ENCODE results near the gene EDRF1.
A peak's percentile ranks its signal among the peaks of the same experiment; 100 is the strongest.
"Not testable (repeated sequence)": the region's sequence is repeated elsewhere in the genome, so short reads cannot be mapped to it uniquely, and the experiment has no call there.

Gene EDRF1

GRCh38 chr10:125711110-125711750 is 8.3 kb upstream of the EDRF1 start:
- H3K56ac ChIP-seq (ENCODE audit: low read length): no peak overlapping the region
- no peaks in the 10 kb centered on the region for H3K79me1 ChIP-seq (ENCODE audit: low read length)
- no peak overlapping the region for H3K27ac ChIP-seq (ENCODE audit: low read depth, low read length)
- no peak overlapping the region for H2BK120ac ChIP-seq (ENCODE audit: low read depth, low read length)
- no peaks in the 10 kb centered on the region for H3K36me3 ChIP-seq (ENCODE audit: control insufficient read depth, insufficient read depth, low read length)
- no peak overlapping the region for H3K4me2 ChIP-seq (ENCODE audit: low read length)
- H2AK5ac ChIP-seq (ENCODE audit: low read length): no peak overlapping the region
- H4K8ac ChIP-seq (ENCODE audit: low read depth, low read length): no peak overlapping the region
- no peak overlapping the region for H3K9ac ChIP-seq (ENCODE audit: low read length)
- H3K79me2 ChIP-seq (ENCODE audit: control insufficient read depth, insufficient read depth, low read length): no peaks in the 10 kb centered on the region
- no peak overlapping the region for H2BK5ac ChIP-seq (ENCODE audit: low read length)
- no CpG with 5 or more reads among the region's 3 CpGs for WGBS (ENCODE audit: extremely low coverage, insufficient coverage, low lambda C conversion rate)
- no peak overlapping the region for H3K18ac ChIP-seq (ENCODE audit: low read length)
- no peaks in the 10 kb centered on the region for H3K27me3 ChIP-seq (ENCODE audit: insufficient read depth, low read length, poor library complexity)
- no peak overlapping the region for H3K4ac ChIP-seq (ENCODE audit: low read depth, low read length)
- H3K23ac ChIP-seq (ENCODE audit: low read length): no peak overlapping the region
- H4K5ac ChIP-seq (ENCODE audit: low read length): no peak overlapping the region
- H2BK15ac ChIP-seq (replicated peaks; ENCODE audit: low read depth): no peak overlapping the region
- DNase-seq: peak; percentile 7
- H3K4me1 ChIP-seq (ENCODE audit: control insufficient read depth, low read depth, low read length): no peaks in the 10 kb centered on the region
- H3K4me3 ChIP-seq (ENCODE audit: low read length): no peak overlapping the region

- not testable (repeated sequence) for H4K8ac ChIP-seq (ENCODE audit: low read depth, low read length); H3K79me2 ChIP-seq (ENCODE audit: control insufficient read depth, insufficient read depth, low read length); H3K9ac ChIP-seq (ENCODE audit: low read length); H3K23ac ChIP-seq (ENCODE audit: low read length); H3K36me3 ChIP-seq (ENCODE audit: control insufficient read depth, insufficient read depth, low read length); H3K4me2 ChIP-seq (ENCODE audit: low read length); H3K4ac ChIP-seq (ENCODE audit: low read depth, low read length); H4K5ac ChIP-seq (ENCODE audit: low read length); DNase-seq; H2BK5ac ChIP-seq (ENCODE audit: low read length); H3K4me3 ChIP-seq (ENCODE audit: low read length); H3K27me3 ChIP-seq (ENCODE audit: insufficient read depth, low read length, poor library complexity); H3K27ac ChIP-seq (ENCODE audit: low read depth, low read length); H3K18ac ChIP-seq (ENCODE audit: low read length); H2BK15ac ChIP-seq (replicated peaks; ENCODE audit: low read depth); H3K56ac ChIP-seq (ENCODE audit: low read length); H3K79me1 ChIP-seq (ENCODE audit: low read length); H3K4me1 ChIP-seq (ENCODE audit: control insufficient read depth, low read depth, low read length); H2BK120ac ChIP-seq (ENCODE audit: low read depth, low read length); H2AK5ac ChIP-seq (ENCODE audit: low read length)
- WGBS (ENCODE audit: extremely low coverage, insufficient coverage, low lambda C conversion rate): no CpG with 5 or more reads among the region's 4 CpGs
Observed at GRCh38 chr10:125714728-125715127, 4.8 kb upstream of the EDRF1 start.

- peak overlapping the region; percentile 99 for H3K4me3 ChIP-seq (ENCODE audit: low read length)
- peaks cover 11% of the 10 kb centered on the region for H3K79me2 ChIP-seq (ENCODE audit: control insufficient read depth, insufficient read depth, low read length)
- DNase-seq: no peak
- H3K36me3 ChIP-seq (ENCODE audit: control insufficient read depth, insufficient read depth, low read length): peaks cover 5% of the 10 kb centered on the region
- no peak overlapping the region for H3K27ac ChIP-seq (ENCODE audit: low read depth, low read length)
- H2AK5ac ChIP-seq (ENCODE audit: low read length): no peak overlapping the region
- H3K18ac ChIP-seq (ENCODE audit: low read length): no peak overlapping the region
- WGBS (ENCODE audit: extremely low coverage, insufficient coverage, low lambda C conversion rate): no CpG with 5 or more reads among the region's 15 CpGs
- H3K9ac ChIP-seq (ENCODE audit: low read length): peak overlapping the region; percentile 91
- no peak overlapping the region for H4K5ac ChIP-seq (ENCODE audit: low read length)
- H3K56ac ChIP-seq (ENCODE audit: low read length): peak overlapping the region; percentile 98
- no peak overlapping the region for H3K23ac ChIP-seq (ENCODE audit: low read length)
- H3K4ac ChIP-seq (ENCODE audit: low read depth, low read length): no peak overlapping the region
- H4K8ac ChIP-seq (ENCODE audit: low read depth, low read length): no peak overlapping the region
- H2BK15ac ChIP-seq (replicated peaks; ENCODE audit: low read depth): no peak overlapping the region
- H3K79me1 ChIP-seq (ENCODE audit: low read length): peaks cover 7% of the 10 kb centered on the region
- no peaks in the 10 kb centered on the region for H3K4me1 ChIP-seq (ENCODE audit: control insufficient read depth, low read depth, low read length)
- peak overlapping the region; percentile 100 for H3K4me2 ChIP-seq (ENCODE audit: low read length)
- no peak overlapping the region for H2BK120ac ChIP-seq (ENCODE audit: low read depth, low read length)
- H2BK5ac ChIP-seq (ENCODE audit: low read length): no peak overlapping the region
- H3K27me3 ChIP-seq (ENCODE audit: insufficient read depth, low read length, poor library complexity): no peaks in the 10 kb centered on the region
Observed at GRCh38 chr10:125720002-125720382, 483 bp downstream of the EDRF1 start.

GRCh38 chr10:125721035-125721434 is 1.5 kb downstream of the EDRF1 start:
- no peak overlapping the region for H3K4me3 ChIP-seq (ENCODE audit: low read length)
- WGBS (ENCODE audit: extremely low coverage, insufficient coverage, low lambda C conversion rate): no CpG with 5 or more reads among the region's 6 CpGs

GRCh38 chr10:125722811-125723210 is 3.3 kb downstream of the EDRF1 start:
- Histone ChIP-seq H2BK15ac (replicated peaks; ENCODE audit: low read depth) (no peak overlapping the region), H3K4me3 (ENCODE audit: low read length) (no peak overlapping the region), H4K8ac (ENCODE audit: low read depth, low read length) (no peak overlapping the region), H3K18ac (ENCODE audit: low read length) (no peak overlapping the region), H3K23ac (ENCODE audit: low read length) (no peak overlapping the region), H3K36me3 (ENCODE audit: control insufficient read depth, insufficient read depth, low read length) (peaks cover 9% of the 10 kb centered on the region), H2BK120ac (ENCODE audit: low read depth, low read length) (no peak overlapping the region), H3K9ac (ENCODE audit: low read length) (no peak overlapping the region), H3K79me2 (ENCODE audit: control insufficient read depth, insufficient read depth, low read length) (peaks cover 11% of the 10 kb centered on the region), H3K27me3 (ENCODE audit: insufficient read depth, low read length, poor library complexity) (no peaks in the 10 kb centered on the region), H4K5ac (ENCODE audit: low read length) (no peak overlapping the region), H2BK5ac (ENCODE audit: low read length) (no peak overlapping the region), H2AK5ac (ENCODE audit: low read length) (no peak overlapping the region), H3K56ac (ENCODE audit: low read length) (no peak overlapping the region), H3K4ac (ENCODE audit: low read depth, low read length) (no peak overlapping the region), H3K4me2 (ENCODE audit: low read length) (no peak overlapping the region), H3K27ac (ENCODE audit: low read depth, low read length) (no peak overlapping the region), H3K4me1 (ENCODE audit: control insufficient read depth, low read depth, low read length) (no peaks in the 10 kb centered on the region), H3K79me1 (ENCODE audit: low read length) (peaks cover 7% of the 10 kb centered on the region)
- no peak for DNase-seq
- WGBS (ENCODE audit: extremely low coverage, insufficient coverage, low lambda C conversion rate): 100% methylated on average over 1 of the region's 1 CpG

More at GRCh38 chr10:125721035-125721434, 1.5 kb downstream of the EDRF1 start:
- Histone ChIP-seq H2AK5ac (ENCODE audit: low read length) (no peak overlapping the region), H3K23ac (ENCODE audit: low read length) (no peak overlapping the region), H3K4me2 (ENCODE audit: low read length) (no peak overlapping the region), H4K5ac (ENCODE audit: low read length) (no peak overlapping the region), H3K27ac (ENCODE audit: low read depth, low read length) (no peak overlapping the region), H2BK5ac (ENCODE audit: low read length) (no peak overlapping the region), H4K8ac (ENCODE audit: low read depth, low read length) (no peak overlapping the region), H3K56ac (ENCODE audit: low read length) (no peak overlapping the region), H3K4me1 (ENCODE audit: control insufficient read depth, low read depth, low read length) (no peaks in the 10 kb centered on the region), H3K36me3 (ENCODE audit: control insufficient read depth, insufficient read depth, low read length) (peaks cover 7% of the 10 kb centered on the region), H3K4ac (ENCODE audit: low read depth, low read length) (no peak overlapping the region), H3K18ac (ENCODE audit: low read length) (no peak overlapping the region), H2BK120ac (ENCODE audit: low read depth, low read length) (no peak overlapping the region), H3K79me2 (ENCODE audit: control insufficient read depth, insufficient read depth, low read length) (peaks cover 11% of the 10 kb centered on the region), H3K79me1 (ENCODE audit: low read length) (peaks cover 7% of the 10 kb centered on the region), H2BK15ac (replicated peaks; ENCODE audit: low read depth) (no peak overlapping the region), H3K9ac (ENCODE audit: low read length) (no peak overlapping the region), H3K27me3 (ENCODE audit: insufficient read depth, low read length, poor library complexity) (no peaks in the 10 kb centered on the region)
- DNase-seq: no peak

GRCh38 chr10:125726914-125727313 is 7.4 kb downstream of the EDRF1 start:
- no peak overlapping the region for H4K5ac ChIP-seq (ENCODE audit: low read length)
- H3K27ac ChIP-seq (ENCODE audit: low read depth, low read length): no peak overlapping the region
- H3K79me2 ChIP-seq (ENCODE audit: control insufficient read depth, insufficient read depth, low read length): no peaks in the 10 kb centered on the region
- no peak for DNase-seq
- no peaks in the 10 kb centered on the region for H3K4me1 ChIP-seq (ENCODE audit: control insufficient read depth, low read depth, low read length)
- peaks cover 8% of the 10 kb centered on the region for H3K36me3 ChIP-seq (ENCODE audit: control insufficient read depth, insufficient read depth, low read length)
- H3K9ac ChIP-seq (ENCODE audit: low read length): no peak overlapping the region
- H3K4me2 ChIP-seq (ENCODE audit: low read length): no peak overlapping the region
- no peak overlapping the region for H3K4me3 ChIP-seq (ENCODE audit: low read length)
- no peak overlapping the region for H3K4ac ChIP-seq (ENCODE audit: low read depth, low read length)
- no peak overlapping the region for H4K8ac ChIP-seq (ENCODE audit: low read depth, low read length)
- no peak overlapping the region for H2AK5ac ChIP-seq (ENCODE audit: low read length)
- no peaks in the 10 kb centered on the region for H3K27me3 ChIP-seq (ENCODE audit: insufficient read depth, low read length, poor library complexity)
- no peak overlapping the region for H3K23ac ChIP-seq (ENCODE audit: low read length)
- no peak overlapping the region for H2BK15ac ChIP-seq (replicated peaks; ENCODE audit: low read depth)
- H3K56ac ChIP-seq (ENCODE audit: low read length): no peak overlapping the region
- H3K18ac ChIP-seq (ENCODE audit: low read length): no peak overlapping the region
- H3K79me1 ChIP-seq (ENCODE audit: low read length): peaks cover 1% of the 10 kb centered on the region
- no CpG with 5 or more reads among the region's 7 CpGs for WGBS (ENCODE audit: extremely low coverage, insufficient coverage, low lambda C conversion rate)
- no peak overlapping the region for H2BK120ac ChIP-seq (ENCODE audit: low read depth, low read length)
- no peak overlapping the region for H2BK5ac ChIP-seq (ENCODE audit: low read length)

Measured in mesendoderm (in vitro differentiated cells).